Keratinocyte (primary cell): ENCODE results near the gene MESD.

Source experiments
- CTCF ChIP-seq, 3 experiments: IDR thresholded peaks in 1 of 3; conservative IDR thresholded peaks in 1 of 3; optimal IDR thresholded peaks in 1 of 3; 2 replicates in 2 of 3; 3 replicates in 1 of 3; pipeline versions ENCODE3 to v1.5.1; 2011; ENCODE audit warnings: low read length in 3 of 3, mild to moderate bottlenecking in 3 of 3, moderate library complexity in 2 of 3, control low read depth in 1 of 3, inconsistent platforms in 1 of 3; ENCODE audit not compliant: insufficient read depth in 2 of 3; ENCODE audit errors: extremely low read depth in 1 of 3
- EZH2 ChIP-seq: IDR thresholded peaks from one replicate; pipeline ENCODE4 v1.6.1; 2012; ENCODE audit warnings: inconsistent platforms, mild to moderate bottlenecking, low read length, moderate library complexity

GRCh38 chr15:80984856-80985255 lies 4.8 kb downstream of the MESD start:
- TF ChIP-seq CTCF (optimal IDR thresholded peaks at IDR 0.05 in 1 of 3, IDR thresholded peaks at IDR 0.05 in 1 of 3, conservative IDR thresholded peaks at IDR 0.05 in 1 of 3; ENCODE audit: extremely low read depth in 1 of 3, insufficient read depth in 2 of 3, low read length in 3 of 3) (no peak), EZH2 (no peak)
